Mucosa of descending colon (tissue), 3 donors: Measurements from ENCODE around the gene PLEKHA7. TPM values are rescaled to one million over a fixed set of nuclear protein-coding genes. Genes with fewer than 3 reads are reported as not detected.

ENCODE experiments used
- ATAC-seq: fragments of 200-7000 bp; cut with Tn5 transposase; one replicate; pipeline ENCODE4 v1.9.1; 2020; ENCODE audit warnings: mild to moderate bottlenecking, moderate library complexity
- DNase-seq, 3 donors: peaks; one replicate each; pipeline ENCODE4 v3.0.0-alpha.2; 2020
- H3K36me3 ChIP-seq: fragments of 200-600 bp; one replicate; pipeline ENCODE4 v1.8.0; 2021; ENCODE audit warnings: low read depth, mild to moderate bottlenecking
- H3K4me1 ChIP-seq: fragments of 200-600 bp; one replicate; pipeline ENCODE4 v1.8.0; 2021; ENCODE audit warnings: low read depth, mild to moderate bottlenecking
- H3K4me3 ChIP-seq: fragments of 200-600 bp; one replicate; pipeline ENCODE4 v1.8.0; 2021; ENCODE audit warnings: mild to moderate bottlenecking
- H3K9me3 ChIP-seq: fragments of 200-600 bp; one replicate; pipeline ENCODE4 v1.8.0; 2021; ENCODE audit warnings: mild to moderate bottlenecking
- intact Hi-C, 2 donors: fragments of 100-400 bp; cut with DNase I in 1 of 2; cut with micrococcal nuclease in 1 of 2; formaldehyde crosslinking; loops; one replicate each; pipeline versions ENCODE4 v1.11.0 to v1.11.1; 2022; cut with DNase I, micrococcal nuclease
- total RNA-seq, 3 donors: library from RNA; stranded (reverse); fragmentation: NEBNext Ultra II Directional in 2 of 3; extraction: Animal tissue kit (Norgen Biotek cat#: 25700) in 2 of 3; gene quantifications; one replicate each; pipeline versions ENCODE4 v1.2.1 to v1.2.4, GENCODE V29; 2021 to 2023
- TF ChIP-seq, protein P1 (sequence below): fragments of 200-600 bp; IDR thresholded peaks from one replicate; pipeline ENCODE4 v1.8.0; 2022; ENCODE audit warnings: antibody characterized with exemption, mild to moderate bottlenecking
- donor health status: DM: no; HTN: no; CAD: no; lungs with moderate emphysema.
- donor health status: DM: no; HTN: no; CAD: no.
- donor health status: DM: no; HTN: yes; CAD: no.

Gene PLEKHA7
- total RNA-seq, 3 donors from 2014 or later: 67.0 to 120 (median 99.6) TPM

DNA sequence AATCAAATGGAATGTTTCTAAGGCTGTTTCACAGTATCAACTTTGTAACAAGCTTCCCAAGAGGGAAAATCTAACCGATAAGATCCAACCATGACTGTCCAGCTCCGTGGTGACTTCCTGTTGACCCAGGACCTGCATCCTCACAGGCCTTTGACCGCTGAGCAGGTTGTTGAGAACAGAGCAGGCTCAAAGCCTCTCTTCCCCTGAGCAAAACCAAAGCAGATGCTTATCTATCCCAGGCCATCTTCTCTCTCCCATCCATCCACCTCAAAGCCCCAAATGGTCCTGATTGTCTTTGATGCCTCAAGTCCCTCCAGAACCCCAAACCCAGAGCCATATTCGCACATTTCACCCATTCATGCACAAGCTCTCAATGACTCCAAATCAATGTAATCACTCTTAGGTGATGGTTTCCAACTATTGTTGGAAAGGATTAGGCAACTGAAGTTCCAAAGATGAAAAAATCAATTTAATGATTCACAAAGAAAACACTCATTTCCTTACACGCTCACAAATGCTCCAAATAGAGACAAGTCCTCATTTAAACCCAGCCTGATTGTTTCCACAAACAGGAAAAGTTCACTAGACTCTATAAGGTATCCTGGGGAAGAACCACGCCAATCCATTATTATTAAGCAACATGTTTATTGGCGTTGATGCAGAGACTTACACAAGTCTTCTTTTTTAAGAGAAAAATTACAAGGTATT, 227.0 kb downstream of the PLEKHA7 start:
- Histone ChIP-seq H3K36me3 (no peaks in the 10 kb centered on the region), H3K4me1 (no peaks in the 10 kb centered on the region), H3K4me3 (no peak overlapping the region), H3K9me3 (no peaks in the 10 kb centered on the region)
- TF ChIP-seq, protein P1, sequence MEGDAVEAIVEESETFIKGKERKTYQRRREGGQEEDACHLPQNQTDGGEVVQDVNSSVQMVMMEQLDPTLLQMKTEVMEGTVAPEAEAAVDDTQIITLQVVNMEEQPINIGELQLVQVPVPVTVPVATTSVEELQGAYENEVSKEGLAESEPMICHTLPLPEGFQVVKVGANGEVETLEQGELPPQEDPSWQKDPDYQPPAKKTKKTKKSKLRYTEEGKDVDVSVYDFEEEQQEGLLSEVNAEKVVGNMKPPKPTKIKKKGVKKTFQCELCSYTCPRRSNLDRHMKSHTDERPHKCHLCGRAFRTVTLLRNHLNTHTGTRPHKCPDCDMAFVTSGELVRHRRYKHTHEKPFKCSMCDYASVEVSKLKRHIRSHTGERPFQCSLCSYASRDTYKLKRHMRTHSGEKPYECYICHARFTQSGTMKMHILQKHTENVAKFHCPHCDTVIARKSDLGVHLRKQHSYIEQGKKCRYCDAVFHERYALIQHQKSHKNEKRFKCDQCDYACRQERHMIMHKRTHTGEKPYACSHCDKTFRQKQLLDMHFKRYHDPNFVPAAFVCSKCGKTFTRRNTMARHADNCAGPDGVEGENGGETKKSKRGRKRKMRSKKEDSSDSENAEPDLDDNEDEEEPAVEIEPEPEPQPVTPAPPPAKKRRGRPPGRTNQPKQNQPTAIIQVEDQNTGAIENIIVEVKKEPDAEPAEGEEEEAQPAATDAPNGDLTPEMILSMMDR: no peak
- no peak for DNase-seq
- no peak for ATAC-seq
- intact Hi-C loops: loop anchor here in 1 of 2 donors (5.0 kb wide), 1 partner anchor 35 kb away; no protein-coding TSS in a partner anchor

- no peaks in the 10 kb centered on the region for H3K4me1 ChIP-seq
- no peaks in the 10 kb centered on the region for H3K36me3 ChIP-seq
- ATAC-seq (no peak), DNase-seq (peak in 1 of 3 donors; percentile 37)
- intact Hi-C loops: loop anchor here in 1 of 2 donors (5.0 kb wide), 1 partner anchor 36 kb away; no protein-coding TSS in a partner anchor
- TF ChIP-seq, protein P1: no peak
- no peak overlapping the region for H3K4me3 ChIP-seq
- no peaks in the 10 kb centered on the region for H3K9me3 ChIP-seq
Observed at GRCh38 chr11:16786131-16786530, 228.1 kb downstream of the PLEKHA7 start.

DNA sequence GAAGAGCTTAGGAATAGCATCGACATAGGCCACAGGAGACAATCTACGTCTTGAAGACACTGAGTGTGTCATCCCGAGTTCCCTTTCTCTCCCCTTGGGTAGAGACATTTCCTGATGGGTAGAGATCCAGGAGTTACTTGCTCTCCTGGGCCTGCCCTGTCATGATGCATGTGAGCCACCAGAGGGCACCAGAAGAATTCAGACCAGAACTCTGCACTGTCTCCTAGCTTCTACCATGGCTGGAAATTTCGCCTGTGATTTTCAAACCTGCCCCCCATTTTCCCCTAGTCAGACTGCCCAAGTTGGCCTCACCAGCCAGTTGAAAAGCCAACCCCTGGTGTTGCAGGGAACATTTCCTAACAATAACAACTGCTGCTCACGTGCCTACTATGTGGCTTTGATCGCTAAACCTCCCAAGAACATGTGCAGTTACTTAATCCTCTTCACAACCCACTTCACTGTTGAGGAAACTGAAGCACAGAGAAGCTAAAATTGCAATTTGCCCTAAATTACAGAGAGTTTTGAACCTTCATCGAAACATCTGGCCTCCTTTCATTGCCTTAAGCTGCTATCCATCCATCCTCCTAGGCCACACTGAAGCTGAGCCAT, 228.6 kb downstream of the PLEKHA7 start:
- intact Hi-C loops: loop anchor here in 1 of 2 donors (5.0 kb wide), 1 partner anchor 37 kb away; no protein-coding TSS in a partner anchor
- H3K36me3 ChIP-seq: no peaks in the 10 kb centered on the region
- H3K9me3 ChIP-seq: no peaks in the 10 kb centered on the region
- H3K4me3 ChIP-seq: no peak overlapping the region
- DNase-seq (peak in 2 of 3 donors; percentile 64 to 78), ATAC-seq (peak; percentile 78)
- H3K4me1 ChIP-seq: no peaks in the 10 kb centered on the region
- TF ChIP-seq, protein P1: peak; percentile 78

- Histone ChIP-seq H3K36me3 (no peaks in the 10 kb centered on the region), H3K4me1 (no peaks in the 10 kb centered on the region), H3K4me3 (no peak overlapping the region), H3K9me3 (no peaks in the 10 kb centered on the region)
- TF ChIP-seq, protein P1: no peak
- ATAC-seq (no peak), DNase-seq (no peak)
- intact Hi-C loops: loop anchor here in 1 of 2 donors (5.0 kb wide), 1 partner anchor 38 kb away; no protein-coding TSS in a partner anchor
Observed at GRCh38 chr11:16784666-16785065, 229.5 kb downstream of the PLEKHA7 start.

- no peak for DNase-seq
- H3K4me1 ChIP-seq: no peaks in the 10 kb centered on the region
- H3K4me3 ChIP-seq: no peak overlapping the region
- no peaks in the 10 kb centered on the region for H3K9me3 ChIP-seq
- ATAC-seq: no peak
- intact Hi-C loops: no loop called here
- no peaks in the 10 kb centered on the region for H3K36me3 ChIP-seq
- TF ChIP-seq, protein P1: no peak
Observed at GRCh38 chr11:16784097-16784496, 230.1 kb downstream of the PLEKHA7 start.
